Stimulated activated CD4-positive, alpha-beta T cell treated with anti-CD3 and anti-CD28 coated beads, Interleukin-12 subunit alpha, Interleukin-12 subunit beta, amount 100 ng/mL, for 4 hours (primary cell): Measurements from ENCODE around the gene ZNF888.
"Not testable (repeated sequence)": the region's sequence is repeated elsewhere in the genome, so short reads cannot be mapped to it uniquely, and the experiment has no call there.

Experiments used
- DNase-seq: peaks from one replicate; pipeline ENCODE4 v3.0.0-alpha.2; 2020

The ZNF888 gene

DNA sequence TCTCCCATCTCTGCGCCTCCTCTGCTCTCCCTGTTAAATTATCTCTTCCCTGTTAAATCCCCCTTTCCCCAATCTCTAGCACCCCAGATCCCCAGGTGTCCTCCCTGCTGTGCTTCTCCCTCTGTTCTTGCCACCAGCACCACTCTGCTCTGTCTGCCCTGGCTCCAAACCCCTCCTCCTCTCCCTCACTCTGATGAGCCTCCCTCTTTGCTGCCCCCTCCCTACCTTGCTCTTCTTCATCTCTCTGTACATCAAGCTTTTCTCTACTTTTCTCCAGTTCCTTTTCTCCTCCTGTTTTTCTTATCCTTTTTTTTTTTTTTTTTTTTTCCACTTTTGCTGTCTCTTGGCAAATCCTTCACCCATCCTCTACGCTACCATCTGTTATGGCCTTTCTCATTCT is 18.3 kb upstream of the ZNF888 start:
- not testable (repeated sequence) for DNase-seq

DNA sequence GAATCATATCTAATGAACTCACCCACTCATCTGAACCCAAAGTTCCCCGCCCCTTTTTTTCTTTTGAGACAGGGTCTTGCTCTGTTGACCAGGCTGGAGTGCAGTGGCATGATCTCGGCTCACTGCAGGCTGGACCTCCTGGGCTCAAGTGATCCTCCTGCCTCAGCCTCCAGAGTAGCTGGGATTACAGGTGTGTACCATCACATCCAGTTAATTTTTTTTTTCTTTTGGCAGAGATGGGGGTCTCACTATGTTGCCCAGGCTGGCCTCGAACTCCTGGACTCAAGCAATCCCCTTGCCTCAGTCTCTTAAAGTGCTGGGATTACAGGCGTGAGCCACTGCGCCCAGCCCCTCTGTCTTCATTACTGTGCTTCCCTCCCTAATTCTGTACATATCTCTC is 17.7 kb upstream of the ZNF888 start:
- DNase-seq = not testable (repeated sequence)

DNA sequence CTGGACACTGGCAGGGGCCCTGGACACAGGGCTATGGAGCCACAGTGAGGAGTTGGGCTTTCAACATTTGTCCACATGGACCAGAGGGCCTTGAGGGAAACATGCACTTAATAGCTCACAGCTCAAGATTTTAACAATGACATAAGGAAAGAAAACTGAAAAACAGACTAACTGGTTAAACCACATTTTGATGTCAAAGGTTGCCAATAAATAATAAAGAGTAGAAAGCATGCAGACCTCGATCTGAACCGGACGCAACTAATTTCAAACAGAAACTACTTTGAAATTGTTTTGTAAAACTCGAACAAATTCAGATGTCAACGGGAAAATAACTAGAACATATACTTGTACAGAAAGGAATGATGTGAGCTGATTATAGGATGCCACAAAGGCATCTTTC is 15.5 kb upstream of the ZNF888 start:
- no peak for DNase-seq

DNA sequence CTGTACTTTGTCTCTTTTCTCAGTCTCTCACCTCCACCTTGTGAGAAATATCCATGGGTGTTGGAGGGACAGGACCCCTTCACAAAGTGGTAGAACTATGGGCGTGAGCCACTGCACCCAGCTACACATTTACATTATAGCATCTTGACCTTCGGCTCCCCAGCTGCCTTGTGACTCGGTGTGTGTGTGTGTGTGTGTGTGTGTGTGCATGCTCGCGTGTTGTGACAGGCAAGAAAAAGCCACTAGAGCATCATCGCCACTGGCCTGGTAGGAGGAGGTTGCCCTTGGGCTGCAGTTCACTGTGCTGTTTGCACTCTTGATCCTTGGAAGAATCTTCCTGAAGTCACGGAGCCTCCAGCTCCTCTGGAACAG is 13.7 kb upstream of the ZNF888 start:
- no peak for DNase-seq

DNA sequence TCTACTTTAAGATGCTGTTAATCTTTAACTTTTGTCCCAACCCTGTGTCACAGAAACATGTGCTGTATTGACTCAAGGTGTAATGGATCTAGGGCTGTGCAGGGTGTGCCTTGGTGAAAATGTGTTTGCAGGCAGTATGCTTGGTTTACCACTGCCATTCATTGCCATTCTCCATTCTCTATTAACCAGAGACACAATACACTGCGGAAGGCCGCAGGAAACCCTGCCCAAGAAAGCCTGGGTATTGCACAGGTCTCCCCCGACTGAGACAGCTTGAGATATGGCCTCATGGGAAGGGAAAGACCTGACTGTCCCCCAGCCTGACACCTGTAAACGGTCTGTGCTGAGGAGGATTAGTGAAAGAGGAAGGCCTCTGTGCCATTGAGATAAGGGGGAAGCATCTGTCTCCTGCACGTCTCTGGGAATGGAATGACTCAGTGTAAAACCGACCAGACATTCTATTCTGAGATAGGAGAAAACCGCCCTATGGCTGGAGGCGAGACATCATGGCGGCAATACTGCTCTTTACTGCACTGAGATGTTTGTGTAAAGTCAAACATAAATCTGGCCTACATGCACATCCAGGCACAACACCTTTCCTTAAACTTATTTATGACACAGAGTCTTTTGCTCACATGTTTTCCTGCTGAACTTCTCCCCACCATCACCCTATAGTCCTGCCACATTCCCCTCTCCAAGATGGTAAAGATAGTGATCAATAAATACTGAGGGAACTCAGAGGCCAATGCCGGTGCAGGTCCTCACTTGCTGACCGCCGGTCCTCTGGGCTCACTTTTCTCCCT is 13.1 kb upstream of the ZNF888 start:
- DNase-seq = no peak

DNA sequence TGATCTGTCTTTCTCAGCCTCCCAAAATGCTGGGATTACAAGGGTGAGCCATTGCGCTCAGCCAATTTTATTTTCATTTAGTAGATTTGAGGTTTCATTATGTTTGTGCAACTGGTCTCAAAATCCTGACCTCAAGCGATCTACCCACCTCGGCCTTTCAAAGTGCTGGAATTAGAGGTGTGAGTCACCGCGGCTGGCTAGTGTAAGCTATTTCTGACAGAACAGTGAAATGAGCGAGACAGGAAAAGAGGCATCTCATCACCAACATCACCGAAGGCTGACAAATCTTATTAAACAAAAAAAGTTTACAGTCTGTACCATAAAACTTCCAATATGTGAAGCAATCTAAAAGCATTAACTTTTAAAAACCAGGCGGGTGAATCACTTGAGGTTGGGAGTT is 12.2 kb upstream of the ZNF888 start:
- no peak for DNase-seq

DNA sequence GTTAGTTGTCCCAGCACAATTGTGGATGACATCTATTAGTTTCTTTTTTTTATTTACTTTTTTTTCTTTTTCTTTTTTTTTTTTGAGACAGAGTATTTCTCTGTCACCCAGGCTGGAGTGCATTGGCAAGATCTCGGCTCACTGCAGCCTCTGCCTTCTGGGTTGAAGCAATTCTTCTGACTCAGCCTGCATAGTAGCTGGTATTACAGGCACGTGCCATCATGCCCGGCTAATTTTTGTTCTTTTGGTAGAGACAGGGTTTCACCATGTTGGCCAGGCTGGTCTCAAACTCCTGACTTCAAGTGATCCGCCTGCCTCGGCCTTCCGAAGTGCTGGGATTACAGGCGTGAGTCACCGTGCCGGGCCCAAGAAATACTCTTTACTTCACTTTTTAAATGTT is 1.4 kb upstream of the ZNF888 start:
- not testable (repeated sequence) for DNase-seq

DNA sequence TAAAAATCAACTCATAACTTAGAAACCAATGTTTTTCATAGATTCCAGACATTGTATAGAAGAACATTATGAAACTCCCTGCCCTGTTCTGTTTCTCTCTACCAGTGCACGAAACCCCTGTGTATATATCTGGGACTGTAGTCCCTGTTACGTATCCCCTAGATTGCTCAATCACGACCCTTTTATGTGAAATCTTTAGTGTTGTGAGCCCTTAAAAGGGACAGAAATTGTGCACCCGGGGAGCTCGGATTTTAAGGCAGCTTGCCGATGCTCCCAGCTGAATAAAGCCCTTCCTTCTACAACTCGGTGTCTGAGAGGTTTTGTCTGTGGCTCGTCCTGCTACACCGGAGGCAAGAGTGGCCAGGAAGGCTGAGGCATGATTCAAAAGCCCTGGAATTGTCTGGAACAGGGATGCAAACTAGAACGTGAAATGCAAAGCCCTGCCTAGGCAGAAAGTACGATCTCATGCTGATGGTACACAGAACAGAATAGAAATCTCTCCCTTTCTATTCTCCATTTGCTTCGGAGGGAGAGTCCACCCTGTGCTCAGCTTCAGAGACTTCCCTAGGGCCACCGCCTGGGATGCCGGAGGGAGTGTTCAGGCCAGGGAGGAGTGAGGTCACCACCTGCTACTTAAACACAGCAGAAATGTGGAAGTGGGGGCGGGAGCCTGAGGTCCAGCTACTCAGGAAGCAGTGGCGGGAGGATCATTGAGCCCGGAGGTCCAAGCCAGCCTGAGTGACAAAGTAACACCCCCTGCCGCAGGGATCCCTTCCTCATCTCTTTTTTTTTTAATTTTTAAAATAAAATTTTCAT is 758 bp upstream of the ZNF888 start:
- DNase-seq = no peak

DNA sequence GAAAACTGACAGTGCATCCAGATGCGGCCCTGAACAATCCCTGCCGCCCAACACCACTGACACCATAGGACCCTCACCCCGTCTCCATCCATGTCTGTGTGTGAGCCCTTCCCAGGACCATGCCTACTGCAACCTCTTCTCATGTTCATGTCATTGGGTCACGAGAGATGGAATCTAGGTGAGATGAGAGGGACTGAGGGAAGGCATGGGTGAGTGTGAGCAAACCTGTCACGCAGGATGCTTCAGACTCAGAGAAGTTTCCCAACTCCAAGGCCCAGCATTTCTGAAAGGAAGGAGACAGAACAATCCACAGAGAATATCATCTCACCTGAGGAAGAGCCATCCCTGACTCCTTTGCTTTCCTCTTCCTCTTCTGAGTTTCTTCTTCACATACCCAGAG is 5.7 kb downstream of the ZNF888 start:
- no peak for DNase-seq

DNA sequence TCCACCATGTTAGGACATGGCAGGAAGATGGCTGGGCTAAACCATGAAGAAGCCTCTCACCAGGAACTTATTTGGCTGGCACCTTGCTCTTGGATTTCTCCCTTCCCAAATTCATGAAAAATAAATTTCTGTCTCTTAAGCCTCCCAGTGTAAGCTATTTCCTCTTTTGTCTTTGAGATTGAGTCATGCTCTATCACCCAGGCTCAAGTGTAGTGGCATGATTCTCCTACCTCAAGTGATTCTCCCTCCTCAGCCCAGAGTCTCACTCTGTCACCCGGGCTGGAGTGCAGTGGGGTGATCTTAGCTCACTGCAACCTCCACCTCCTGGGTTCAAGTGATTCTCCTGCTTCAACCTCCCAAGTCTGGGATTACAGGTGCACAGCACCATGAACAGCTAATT is 12.6 kb downstream of the ZNF888 start:
- no peak for DNase-seq

DNA sequence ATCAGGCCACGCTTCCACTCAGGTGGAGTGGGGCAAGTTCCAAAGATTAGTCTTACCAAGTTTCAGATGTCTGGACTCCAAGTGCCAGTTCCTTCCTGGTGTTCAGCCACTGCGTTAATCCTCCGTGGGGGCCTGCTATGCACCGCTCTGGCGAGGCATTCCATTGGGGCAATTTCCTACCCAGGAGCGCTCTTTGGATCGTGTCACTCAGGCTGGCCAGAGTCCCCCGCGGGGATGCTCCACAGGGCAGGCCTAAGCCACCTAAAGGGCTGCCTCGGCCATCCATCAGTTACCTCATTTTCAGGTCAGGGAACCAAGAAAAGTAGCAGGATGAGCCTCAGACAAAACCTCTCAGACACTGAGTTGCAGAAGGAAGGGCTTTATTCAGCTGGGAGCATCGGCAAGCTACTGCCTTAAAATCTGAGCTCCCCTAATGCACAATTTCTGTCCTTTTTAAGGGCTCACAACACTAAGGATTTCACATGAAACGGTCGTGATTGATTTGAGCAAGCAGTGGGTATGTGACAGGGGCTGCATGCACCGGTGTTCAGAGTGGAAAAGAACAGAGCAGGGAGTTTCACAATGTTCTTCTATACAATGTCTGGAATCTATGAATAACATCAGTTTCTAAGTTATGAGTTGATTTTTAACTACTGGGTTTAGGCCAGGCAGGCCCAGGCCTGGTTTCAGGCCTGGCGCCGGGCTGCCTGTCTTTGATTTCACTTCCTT is 19.0 kb downstream of the ZNF888 start:
- not testable (repeated sequence) for DNase-seq

DNA sequence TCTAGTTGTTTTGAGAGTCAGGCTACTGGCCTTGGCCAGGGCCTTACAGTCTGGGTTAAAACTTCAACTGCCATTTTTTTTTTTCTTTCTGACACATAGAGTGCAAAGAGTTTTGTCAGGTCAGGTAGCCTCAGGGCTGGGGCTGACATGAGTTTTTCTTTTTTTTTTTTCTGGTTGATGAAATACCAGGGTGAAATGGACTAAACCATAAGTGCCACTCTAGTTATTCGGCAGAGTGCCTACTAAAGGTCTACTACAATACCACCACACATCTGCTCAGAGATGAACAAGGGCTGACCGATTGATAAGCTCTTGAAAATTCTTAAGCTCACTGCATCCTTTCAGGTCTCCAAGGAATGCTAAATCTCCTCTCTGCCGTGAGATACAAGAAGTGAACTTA is 21.4 kb downstream of the ZNF888 start:
- DNase-seq = no peak

DNA sequence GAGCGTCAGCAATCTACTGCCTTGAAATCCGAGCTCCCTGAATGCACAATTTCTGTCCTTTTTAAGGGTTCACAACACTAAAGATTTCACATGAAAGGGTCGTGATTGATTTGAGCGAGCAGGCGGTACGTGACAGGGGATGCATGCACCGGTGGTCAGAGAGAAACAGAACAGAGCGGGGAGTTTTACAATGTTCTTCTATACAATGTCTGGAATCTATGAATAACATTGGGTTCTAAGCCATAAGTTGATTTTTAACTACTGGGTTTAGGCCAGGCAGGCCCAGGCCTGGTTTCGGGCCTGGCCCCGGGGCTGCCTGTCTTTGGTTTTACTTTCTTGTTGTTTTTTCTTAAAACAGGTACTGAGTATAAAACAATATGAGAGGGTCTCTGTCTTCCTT is 24.6 kb downstream of the ZNF888 start:
- not testable (repeated sequence) for DNase-seq

DNA sequence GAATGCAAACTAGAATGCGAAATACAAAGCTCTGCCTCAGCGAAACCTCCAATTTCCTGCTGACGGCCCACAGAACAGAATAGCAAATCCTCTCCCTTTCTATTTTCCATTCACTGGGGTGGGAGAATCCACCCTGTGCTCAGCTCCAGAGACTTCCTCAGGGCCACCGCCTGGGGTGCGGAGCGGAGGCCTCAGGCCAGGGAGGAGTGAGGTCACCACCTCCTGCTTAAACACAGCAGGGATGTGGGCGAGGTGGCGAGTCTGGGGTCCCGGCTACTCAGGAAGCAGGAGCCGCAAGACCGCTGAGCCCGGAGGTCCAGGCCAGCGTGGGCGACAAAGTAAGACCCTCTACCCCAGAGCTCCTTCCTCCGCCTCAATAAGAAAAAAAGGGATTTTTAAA is 25.1 kb downstream of the ZNF888 start:
- no peak for DNase-seq

DNA sequence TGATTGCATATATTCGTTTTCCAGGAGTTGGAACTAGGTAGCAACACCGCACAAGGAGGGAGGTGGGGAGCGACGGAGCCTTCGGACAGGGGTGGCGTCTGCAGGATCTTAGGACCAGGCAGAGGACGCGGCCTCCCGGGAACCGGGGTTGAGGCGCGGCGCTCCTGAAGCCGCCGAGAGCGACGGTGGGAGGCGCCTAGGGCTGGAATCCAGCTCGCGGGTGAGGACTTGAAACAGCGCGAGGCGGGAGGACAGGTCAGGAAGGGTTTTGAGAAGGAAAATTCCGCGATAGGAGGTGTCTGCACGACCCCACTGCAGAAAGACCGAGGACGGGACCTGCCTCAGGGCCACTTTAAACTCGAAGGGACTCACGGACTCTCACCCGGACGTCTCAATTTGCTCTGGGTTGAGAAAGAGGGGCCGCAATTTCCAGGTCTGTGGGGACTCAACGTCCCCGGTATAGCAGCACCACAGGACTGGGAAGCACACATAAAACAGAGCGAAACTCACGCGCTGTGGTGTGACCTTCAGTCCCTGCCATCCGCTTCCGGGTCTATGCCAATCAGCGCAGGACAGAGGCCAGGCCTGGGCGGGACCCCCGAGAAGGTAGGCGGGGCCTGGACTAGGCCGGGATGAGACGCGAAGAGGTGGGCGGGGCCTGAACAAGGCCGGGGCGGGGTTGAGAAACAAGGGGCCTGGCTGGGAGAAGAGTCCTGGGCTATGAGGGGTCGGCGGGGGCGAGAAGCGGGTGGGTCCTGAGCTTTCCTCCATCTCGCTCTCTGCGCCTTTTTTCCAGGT is 25.9 kb downstream of the ZNF888 start, which contains the start of gene ZNF320:
Gene ZNF320, minus strand, starts transcription at position 498 of the 798 bp plus-strand sequence. CDS start 7,380 bp downstream, outside the sequence.
- peak; percentile 84 for DNase-seq

DNA sequence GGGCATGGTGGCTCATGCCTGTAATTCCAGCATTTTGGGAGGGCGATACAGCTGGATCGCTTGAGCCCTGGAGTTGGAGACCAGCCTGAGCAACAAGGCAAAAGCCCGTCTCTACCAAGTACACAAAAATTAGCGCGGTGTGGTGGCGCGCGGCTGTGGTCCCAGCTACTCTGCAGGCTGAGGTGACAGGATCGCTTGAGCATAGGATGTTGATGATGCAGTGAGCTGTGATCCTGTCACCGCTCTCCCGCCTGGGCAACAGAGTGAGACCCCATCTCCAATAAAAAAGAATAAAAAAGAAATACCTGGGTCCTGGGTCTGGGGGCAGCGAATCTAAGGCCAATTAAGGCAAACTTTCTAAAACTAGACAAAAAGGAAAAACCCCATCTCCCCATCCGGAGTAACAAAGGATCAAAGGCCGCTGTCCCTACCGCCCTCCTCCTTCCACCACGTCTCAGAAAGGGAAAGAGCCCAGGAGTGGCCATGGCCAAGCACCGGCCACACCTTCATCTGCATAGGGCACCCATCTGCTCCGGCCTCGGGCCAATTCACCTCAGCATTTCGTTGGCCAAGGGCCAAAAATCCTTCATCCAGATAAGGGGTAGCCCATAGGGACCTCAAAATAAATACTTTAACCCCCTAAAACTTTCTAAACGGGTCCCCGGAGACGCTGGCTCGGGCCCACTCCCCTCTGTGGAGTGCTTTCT is 26.6 kb downstream of the ZNF888 start:
- DNase-seq = peak; percentile 2

DNA sequence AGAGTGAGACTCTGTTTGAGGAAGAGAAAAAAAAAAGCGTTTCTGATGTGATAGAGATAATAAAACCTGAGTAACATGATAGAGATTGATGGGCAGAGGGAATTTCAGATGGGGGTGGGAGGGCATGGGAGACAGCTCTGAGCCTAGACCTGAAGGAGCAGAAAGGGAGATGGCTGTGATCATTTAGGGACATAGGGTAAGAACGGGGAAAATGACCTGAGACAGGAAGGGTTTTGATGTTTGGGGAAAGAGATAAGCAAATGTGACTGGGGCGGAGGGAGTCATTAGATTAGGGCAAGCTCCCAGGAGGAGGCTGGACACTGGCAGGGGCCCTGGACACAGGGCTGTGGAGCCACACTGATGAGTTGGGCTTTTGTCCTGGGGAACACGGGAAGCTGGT is 31.9 kb downstream of the ZNF888 start:
- DNase-seq = no peak

DNA sequence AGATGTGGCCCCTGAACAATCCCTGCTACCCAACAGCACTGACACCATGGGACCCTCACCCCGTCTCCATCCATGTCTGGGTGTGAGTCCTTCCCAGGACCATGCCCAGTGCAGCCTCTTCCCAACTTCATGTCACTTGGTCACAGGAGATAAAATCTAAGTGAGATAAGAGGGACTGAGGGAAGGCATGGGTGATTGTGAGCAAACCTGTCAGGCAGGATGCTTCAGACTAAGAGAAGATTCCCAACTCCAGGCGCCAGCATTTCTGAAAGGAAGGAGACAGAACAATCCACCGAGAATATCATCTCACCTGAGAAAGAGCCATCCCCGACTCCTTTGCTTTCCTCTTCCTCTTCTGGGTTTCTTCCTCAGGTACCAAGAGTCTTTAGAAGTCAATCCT is 33.3 kb downstream of the ZNF888 start:
- DNase-seq = no peak

DNA sequence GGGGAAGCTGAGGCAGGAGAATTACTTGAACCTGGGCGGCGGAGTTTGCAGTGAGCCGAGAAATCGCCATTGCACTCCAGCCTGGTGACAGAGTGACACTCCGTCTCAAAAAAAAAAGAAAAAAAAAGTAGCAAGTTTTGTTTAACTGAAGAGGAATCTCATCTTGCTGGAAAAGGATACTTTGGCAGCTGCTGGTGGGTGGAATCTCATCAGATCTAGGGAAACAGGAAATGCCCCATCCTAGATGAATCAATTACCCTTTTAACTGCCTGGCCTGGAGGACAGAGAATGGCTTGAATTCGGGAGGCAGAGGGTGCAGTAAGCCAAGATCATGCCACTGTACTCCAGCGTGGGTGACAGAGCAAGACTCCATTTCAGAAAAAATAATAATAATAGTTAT is 34.2 kb downstream of the ZNF888 start:
- no peak for DNase-seq

DNA sequence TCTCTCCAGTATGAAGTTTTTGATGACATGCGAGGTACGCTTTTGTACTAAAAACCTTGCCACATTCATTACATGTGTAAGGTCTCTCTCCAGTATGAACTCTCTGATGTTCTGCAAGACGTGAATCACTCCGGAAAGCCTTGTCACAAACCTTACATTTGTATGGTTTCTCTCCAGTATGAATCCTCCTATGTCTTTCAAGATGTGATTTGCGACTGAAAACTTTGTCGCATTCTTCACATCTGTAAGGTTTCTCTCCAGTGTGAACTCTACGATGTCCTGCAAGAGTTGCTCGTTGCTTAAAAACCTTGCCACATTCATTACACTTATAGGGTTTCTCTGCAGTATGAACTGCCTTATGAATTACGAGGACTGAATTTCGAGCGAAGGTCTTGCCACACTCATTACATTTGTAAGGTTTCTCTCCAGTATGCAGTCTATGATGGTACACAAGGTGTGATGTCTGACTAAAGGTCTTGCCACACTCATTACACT is 42.3 kb downstream of the ZNF888 start:
- no peak for DNase-seq

DNA sequence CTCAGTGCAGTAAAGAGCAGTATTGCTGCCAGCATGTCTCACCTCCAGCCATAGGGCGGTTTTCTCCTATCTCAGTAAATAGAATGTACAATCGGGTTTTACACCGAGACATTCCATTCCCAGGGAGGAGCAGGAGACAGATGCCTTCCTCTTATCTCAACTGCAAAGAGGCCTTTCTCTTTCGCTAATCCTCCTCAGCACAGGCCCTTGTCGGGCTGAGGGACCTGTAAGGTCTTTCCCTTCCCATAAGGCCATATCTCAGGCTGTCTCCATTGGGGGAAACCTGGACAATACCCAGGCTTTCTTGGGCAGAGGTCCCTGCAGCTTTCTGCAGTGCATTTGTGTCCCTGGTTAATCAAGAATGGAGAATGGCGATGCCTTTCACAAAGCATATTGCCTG is 50.2 kb downstream of the ZNF888 start:
- not testable (repeated sequence) for DNase-seq

DNA sequence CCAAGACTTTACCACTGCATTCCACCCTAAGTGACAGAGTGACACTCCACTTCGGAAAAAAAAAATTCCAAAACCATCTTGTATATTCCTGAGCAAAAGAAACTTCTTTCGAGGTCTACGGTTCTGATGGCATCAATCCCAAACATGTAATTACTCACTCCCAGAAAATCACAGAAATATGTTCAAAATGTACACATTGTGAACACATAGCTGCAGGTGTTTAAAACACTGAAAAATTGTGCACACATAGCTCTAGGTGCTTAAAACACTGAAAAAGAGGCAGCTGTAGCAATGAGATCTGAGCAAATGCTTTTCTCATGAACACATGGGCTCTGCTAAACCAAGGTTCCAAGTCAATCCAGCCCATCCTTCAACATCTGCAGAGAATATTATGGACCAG is 51.8 kb downstream of the ZNF888 start:
- no peak for DNase-seq
